Right renal cortex interstitium (tissue), 3 donors: ENCODE results near the gene STXBP6. TPM values are rescaled to one million over a fixed set of nuclear protein-coding genes. Genes with fewer than 3 reads are reported as not detected.
"Not testable (repeated sequence)": the region's sequence is repeated elsewhere in the genome, so short reads cannot be mapped to it uniquely, and the experiment has no call there.

Experiments used
- DNase-seq, 3 donors: peaks; one replicate each; pipeline ENCODE4 v3.0.0-alpha.2; 2013; ENCODE audit warnings: low read depth in 3 of 3, low spot score in 2 of 3
- polyA plus RNA-seq, 3 donors: library from polyadenylated mRNA; unstranded; fragments of 120-200 nt; gene quantifications; one replicate each; pipeline ENCODE4 v1.2.1, GENCODE V29; 2013; ENCODE audit not compliant: insufficient read length in 3 of 3

Gene STXBP6
- polyA plus RNA-seq, 3 donors = 8.8 to 9.4 (median 9.2) TPM

DNA sequence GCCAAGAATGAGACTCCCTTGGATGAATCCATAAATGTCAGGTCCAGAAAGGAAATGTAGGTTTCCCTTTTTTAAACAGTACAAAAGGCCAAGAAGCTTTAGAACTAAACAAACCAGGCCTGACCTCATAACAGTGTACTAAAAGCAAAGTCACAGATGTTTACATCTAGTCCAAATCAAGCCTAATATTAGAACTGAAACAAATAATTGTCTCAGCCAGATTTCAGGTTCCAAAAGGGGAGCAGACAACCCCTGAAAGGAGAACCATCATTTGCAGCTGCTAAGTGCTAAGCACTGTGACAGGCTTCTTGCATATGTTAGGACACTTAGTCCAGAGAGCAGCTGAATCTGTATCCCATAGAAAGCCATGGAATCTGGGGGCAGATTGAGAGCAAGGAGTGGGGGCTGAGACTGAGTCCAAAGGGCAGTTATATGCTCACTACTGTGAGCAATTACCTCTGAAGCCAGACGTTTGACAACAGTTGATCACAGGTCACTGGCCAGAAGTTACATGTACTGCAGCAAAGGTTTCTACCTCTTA, 90.1 kb downstream of the STXBP6 start:
- DNase-seq = no peak

- DNase-seq = no peak
Measured at GRCh38 chr14:24958271-24958670, 91.7 kb downstream of the STXBP6 start.

- no peak for DNase-seq
Measured at GRCh38 chr14:24957814-24958213, 92.1 kb downstream of the STXBP6 start.

GRCh38 chr14:24956104-24956503, 93.8 kb downstream of the STXBP6 start:
- no peak for DNase-seq

GRCh38 chr14:24954700-24955037, 95.3 kb downstream of the STXBP6 start:
- peak in 1 of 3 donors; percentile 31 for DNase-seq

DNA sequence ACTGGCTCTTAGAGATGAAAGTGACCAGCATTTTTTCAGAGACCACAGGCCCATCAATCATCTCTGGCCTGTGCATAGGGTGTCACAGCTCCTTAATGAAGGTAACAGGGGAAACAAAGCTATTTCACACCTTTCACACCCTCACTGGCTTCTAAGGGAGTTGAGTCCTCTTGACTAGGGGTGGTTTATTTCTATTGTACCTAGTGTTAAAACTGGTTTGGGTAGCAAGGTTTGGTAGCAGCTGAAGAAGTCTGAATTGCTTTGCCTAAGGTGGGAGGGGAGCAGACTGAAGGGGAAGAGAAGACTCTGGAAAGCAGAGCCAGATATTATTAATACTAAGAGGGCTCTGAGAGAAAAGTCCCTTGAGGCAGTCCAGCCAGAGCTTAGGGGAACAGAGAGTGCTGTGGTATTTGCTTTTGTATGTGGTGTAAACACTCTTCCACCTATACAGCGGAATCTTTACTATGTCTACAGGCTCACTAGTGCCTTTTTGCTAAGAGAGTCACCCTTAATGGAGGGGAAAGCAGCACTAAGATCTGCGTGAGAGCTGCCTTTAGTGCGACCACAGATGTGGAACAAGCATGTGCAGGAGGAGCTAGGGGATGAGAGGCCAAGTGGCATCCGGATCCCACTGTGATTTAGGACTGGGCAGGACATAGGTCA, 95.8 kb downstream of the STXBP6 start:
- DNase-seq = peak in 2 of 3 donors; percentile 14 to 33

DNA sequence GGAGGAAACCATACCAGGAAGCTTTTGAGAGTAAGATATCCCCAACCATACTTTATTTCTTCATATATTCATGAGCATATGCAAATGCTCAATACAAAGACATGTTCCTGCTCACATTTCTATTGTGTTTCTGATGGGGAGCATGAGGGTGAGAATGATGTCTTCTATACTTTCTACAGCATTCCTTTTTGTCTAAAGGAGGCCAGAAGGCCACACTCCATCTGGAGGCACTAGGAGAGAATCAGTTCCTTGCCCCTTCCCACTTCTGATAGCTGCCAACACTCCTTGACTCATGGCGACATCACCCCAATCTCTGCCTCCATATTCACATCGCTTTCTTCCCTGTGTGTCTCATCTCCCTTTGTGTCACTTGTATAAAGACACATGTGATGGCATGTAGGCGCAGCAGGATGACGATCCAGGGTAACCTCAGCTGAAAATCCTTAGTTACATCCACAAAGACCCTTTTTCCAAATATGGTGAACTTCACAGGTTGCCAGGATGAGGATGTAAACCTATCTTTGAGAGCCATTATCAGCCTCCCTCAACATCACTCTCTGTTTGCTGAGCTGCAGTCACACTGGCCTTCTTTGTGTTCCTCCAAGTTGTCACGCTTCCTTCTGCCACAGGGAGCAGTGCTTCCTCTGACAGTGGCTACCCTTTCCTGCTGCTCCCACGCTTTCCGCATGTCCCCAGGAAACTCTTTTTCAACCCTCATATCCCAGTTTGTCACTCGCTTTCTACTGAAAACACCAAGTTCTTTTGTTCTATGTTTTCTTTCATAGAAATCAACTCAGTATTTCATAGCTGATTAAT, 96.9 kb downstream of the STXBP6 start:
- no peak for DNase-seq

DNA sequence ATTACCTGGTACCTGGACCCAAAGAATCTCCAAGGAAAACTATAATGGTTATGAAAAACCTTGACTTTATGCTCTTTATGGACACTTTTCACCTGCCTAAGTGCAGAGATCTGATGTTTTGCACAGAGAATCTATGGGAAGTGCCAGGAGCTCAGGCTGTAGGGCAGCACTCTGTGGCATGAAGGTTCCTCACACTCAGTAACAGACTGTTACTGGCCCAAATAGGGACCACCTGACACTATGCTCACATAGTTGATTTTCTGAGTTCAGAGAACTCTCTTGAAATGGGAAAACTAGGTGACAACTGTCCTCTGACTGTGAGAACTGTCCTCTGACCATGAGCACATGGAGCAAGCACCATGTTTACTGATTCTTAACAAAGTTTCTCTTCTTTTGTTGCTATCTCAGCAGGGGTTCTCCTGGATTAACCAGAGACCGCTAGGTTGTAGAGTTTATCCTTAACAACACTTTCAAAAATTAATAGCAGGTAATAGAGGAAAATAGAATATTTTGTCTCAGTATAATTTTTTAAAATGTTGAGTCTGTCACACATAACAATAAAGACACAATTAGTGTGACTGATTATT, 101.6 kb downstream of the STXBP6 start:
- no peak for DNase-seq

DNA sequence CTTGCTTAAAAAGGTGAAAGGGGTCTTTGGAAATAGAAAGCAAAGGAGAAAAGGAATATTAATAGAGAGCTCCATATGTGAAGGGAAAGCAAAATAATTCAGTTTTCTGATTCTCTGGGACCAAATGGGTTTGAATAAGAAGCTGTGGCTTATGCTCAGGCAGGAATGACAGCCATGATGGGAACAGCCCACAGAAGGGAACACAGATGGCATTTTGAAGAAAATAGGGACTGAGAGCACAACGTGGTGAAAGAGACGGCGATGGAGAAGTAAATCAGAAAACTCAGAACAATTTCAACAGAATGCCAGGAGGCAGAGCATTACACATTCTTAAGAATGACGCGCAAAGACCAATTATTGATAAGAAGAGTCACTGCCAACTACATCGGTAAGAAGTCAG, 102.8 kb downstream of the STXBP6 start:
- no peak for DNase-seq

- no peak for DNase-seq
Measured at GRCh38 chr14:24944800-24945199, 105.1 kb downstream of the STXBP6 start.

DNA sequence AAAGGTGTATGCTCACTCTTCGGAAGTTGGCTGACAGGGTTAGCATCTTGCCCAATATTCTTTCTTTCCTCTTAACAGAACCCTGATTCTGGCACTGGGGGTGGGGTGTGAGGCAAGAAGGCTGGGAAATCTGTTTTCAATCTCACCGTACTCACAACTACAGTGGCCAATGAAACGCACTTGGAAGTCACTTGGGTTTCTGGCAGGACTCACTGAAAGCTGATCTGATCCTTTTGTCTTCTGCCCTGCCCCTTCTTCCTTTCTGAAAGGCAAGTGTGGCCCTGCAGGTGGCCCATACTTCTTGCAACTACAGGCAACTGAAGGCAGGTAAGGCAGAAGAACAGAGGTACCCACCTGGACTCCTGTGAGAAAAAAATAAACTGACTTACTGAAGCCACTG, 106.9 kb downstream of the STXBP6 start:
- no peak for DNase-seq

DNA sequence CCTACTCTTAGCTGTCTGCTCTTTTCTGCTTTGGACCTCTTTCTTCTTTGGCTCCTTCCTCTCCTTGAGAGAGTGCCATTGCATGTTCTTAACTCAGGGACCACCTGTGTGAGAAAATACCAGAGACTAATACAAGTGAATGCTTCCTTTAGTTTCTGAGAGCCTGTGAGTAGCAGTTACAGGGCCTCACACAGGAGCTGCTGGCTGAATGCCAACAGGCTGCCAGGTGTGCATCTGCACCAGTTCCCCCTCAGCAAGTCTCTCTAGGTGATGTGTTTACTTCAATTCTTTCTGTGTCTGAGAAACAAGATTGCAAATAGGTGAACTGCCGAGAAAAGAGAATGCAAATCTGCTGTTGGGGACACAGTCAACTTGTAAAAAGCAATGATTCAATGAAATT, 108.2 kb downstream of the STXBP6 start:
- peak in 2 of 3 donors; percentile 36 to 41 for DNase-seq

DNA sequence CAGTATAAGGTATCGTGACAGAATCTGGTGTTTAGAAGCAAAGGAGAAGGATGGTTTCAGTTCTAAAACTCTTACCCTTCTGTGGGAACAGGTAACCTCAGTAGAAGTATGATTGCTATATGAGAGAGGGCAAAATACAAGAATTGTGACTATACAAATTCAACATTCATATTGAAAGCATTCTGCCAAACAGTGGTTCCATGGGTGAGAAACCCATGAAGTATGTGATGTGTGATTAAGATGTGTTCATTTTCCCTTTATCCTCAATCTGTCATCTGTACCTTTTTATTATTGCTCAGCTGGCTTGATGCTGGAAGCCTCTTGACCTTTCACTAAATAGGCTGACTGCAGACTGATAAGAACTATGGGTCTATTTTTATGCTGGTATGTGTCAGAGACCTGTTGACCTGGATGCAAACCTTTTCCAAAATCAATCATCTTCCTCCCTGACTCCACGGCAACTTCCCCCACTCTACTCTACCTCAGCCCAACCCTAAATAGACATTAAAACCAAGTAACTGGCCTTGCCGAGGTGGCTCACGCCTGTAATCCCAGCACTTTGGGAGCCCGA, 109.6 kb downstream of the STXBP6 start:
- DNase-seq = no peak

DNA sequence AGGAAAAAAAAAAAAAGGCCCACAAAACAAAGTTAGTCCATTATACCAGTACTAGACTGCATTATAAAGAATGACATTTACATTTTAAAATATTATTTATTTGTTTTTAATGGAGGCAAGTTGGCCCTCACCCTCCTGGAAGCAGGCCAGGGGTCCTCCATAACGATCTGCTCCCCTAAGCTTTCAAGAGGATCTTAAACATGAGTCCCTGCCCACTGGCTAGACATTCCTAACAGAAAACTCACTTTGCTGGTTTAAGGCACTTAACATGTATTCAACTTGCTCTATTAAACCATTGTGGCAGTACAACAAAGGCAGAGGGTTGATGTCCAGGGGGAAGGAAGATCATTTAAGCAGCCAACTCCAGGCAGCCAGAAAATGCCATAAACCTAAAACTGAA, 111.4 kb downstream of the STXBP6 start:
- DNase-seq = no peak

- DNase-seq = no peak
Measured at GRCh38 chr14:24937300-24937699, 112.6 kb downstream of the STXBP6 start.

GRCh38 chr14:24936773-24937172, 113.2 kb downstream of the STXBP6 start:
- not testable (repeated sequence) for DNase-seq

GRCh38 chr14:24935796-24936195, 114.2 kb downstream of the STXBP6 start:
- no peak for DNase-seq

DNA sequence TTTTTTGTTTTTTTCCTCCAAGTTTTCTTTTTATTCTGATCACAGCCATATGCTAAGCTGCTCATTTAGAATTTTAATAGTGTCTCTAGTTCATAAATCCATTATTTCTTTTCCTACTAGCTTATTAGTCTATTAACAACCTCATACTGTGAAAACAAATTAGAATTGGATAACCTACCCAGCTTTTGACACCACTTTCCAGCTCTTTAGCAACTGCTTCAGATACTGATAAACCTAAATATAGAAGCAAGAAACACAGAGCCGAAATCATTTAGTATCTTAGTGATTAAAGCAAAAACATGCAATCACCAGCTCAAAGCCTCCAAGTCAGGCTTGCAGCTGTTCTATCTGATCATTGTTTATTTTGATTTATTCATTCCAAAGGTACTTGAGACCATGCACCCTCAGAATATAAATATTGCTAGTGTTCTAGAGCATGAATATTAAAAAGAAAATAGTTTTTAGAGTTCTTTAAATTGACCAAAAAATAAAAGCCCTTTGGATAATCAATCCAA, 121.5 kb downstream of the STXBP6 start:
- no peak for DNase-seq

GRCh38 chr14:24927809-24928208, 122.1 kb downstream of the STXBP6 start:
- no peak for DNase-seq

- DNase-seq = no peak
Measured at GRCh38 chr14:24925771-24926374, 124.1 kb downstream of the STXBP6 start.

DNA sequence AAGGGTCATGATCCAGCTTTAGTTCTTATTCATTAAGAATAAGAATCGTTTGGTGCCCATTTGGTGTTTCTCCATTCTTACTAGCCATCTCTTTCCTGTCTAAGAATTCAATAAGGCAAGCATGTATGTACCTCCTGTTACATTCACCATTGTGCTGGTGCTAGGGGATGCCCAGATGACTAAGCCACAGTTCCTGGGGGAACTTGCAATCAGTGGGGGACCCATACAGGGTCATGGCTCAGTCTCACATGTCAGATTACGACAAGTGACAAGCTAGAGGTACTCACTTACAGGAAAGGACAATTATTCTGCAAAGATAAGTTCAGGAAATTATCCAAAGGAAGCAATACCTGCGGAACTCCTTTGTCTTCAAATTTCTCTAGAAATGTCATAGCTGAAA, 125.4 kb downstream of the STXBP6 start:
- no peak for DNase-seq
